Mesendoderm (in vitro differentiated cells): ENCODE results near the gene ZNF567.
A peak's percentile ranks its signal among the peaks of the same experiment; 100 is the strongest.
"Not testable (repeated sequence)": the region's sequence is repeated elsewhere in the genome, so short reads cannot be mapped to it uniquely, and the experiment has no call there.

Experiments used
- DNase-seq: peaks from one replicate; pipeline ENCODE4 v3.0.0; 2013
- H2AK5ac ChIP-seq: 2 replicates; pipeline ENCODE4 v1.6.1; 2013; ENCODE audit warnings: low read length, inconsistent platforms
- H2BK120ac ChIP-seq: 2 replicates; pipeline ENCODE4 v1.6.1; 2013; ENCODE audit warnings: low read depth, mild to moderate bottlenecking, low read length, moderate library complexity, mixed read lengths
- H2BK15ac ChIP-seq: replicated peaks from 2 replicates; pipeline ENCODE4 v1.6.1; 2013; ENCODE audit warnings: low read depth, mild to moderate bottlenecking, moderate library complexity
- H2BK5ac ChIP-seq: 2 replicates; pipeline ENCODE4 v1.6.1; 2013; ENCODE audit warnings: low read length, inconsistent platforms
- H3K18ac ChIP-seq: 2 replicates; pipeline ENCODE4 v1.6.1; 2013; ENCODE audit warnings: mild to moderate bottlenecking, low read length, mixed read lengths
- H3K23ac ChIP-seq: one replicate; pipeline ENCODE4 v1.6.1; 2013; ENCODE audit warnings: low read length
- H3K27ac ChIP-seq: 2 replicates; pipeline ENCODE4 v1.5.1; 2013; ENCODE audit warnings: low read depth, mild to moderate bottlenecking, inconsistent platforms, low read length, moderate library complexity
- H3K27me3 ChIP-seq: 2 replicates; pipeline ENCODE4 v1.6.1; 2013; ENCODE audit warnings: low read length, control low read depth, mild to moderate bottlenecking, inconsistent platforms; ENCODE audit not compliant: insufficient read depth, poor library complexity
- H3K36me3 ChIP-seq: 2 replicates; pipeline ENCODE4 v1.6.1; 2013; ENCODE audit warnings: low read length, inconsistent platforms; ENCODE audit not compliant: control insufficient read depth, insufficient read depth
- H3K4ac ChIP-seq: one replicate; pipeline ENCODE4 v1.6.1; 2013; ENCODE audit warnings: low read depth, mild to moderate bottlenecking, low read length, moderate library complexity
- H3K4me1 ChIP-seq: 2 replicates; pipeline ENCODE4 v1.6.1; 2013; ENCODE audit warnings: low read depth, low read length, inconsistent platforms; ENCODE audit not compliant: control insufficient read depth
- H3K4me2 ChIP-seq: 2 replicates; pipeline ENCODE4 v1.6.1; 2013; ENCODE audit warnings: low read length
- H3K4me3 ChIP-seq: 2 replicates; pipeline ENCODE4 v1.5.1; 2013; ENCODE audit warnings: mild to moderate bottlenecking, low read length
- H3K56ac ChIP-seq: one replicate; pipeline ENCODE4 v1.6.1; 2013; ENCODE audit warnings: low read length
- H3K79me1 ChIP-seq: 2 replicates; pipeline ENCODE4 v1.6.1; 2013; ENCODE audit warnings: low read length, inconsistent platforms
- H3K79me2 ChIP-seq: 2 replicates; pipeline ENCODE4 v1.6.1; 2013; ENCODE audit warnings: mild to moderate bottlenecking, low read length; ENCODE audit not compliant: control insufficient read depth, insufficient read depth
- H3K9ac ChIP-seq: 2 replicates; pipeline ENCODE4 v1.6.1; 2013; ENCODE audit warnings: low read length, inconsistent platforms
- H4K5ac ChIP-seq: one replicate; pipeline ENCODE4 v1.6.1; 2013; ENCODE audit warnings: low read length
- H4K8ac ChIP-seq: one replicate; pipeline ENCODE4 v1.6.1; 2013; ENCODE audit warnings: low read depth, mild to moderate bottlenecking, control low read depth, low read length, moderate library complexity
- WGBS: extraction: QIAGEN DNeasy Blood & Tissue Kit; methylation state at CpG from one replicate; pipeline ENCODE4 v1.1.7; 2013; ENCODE audit warnings: low lambda C conversion rate, missing lambda C conversion rate; ENCODE audit not compliant: insufficient coverage; ENCODE audit errors: extremely low coverage; 5-methylcytosine and 5-hydroxymethylcytosine counted together

The ZNF567 gene

DNA sequence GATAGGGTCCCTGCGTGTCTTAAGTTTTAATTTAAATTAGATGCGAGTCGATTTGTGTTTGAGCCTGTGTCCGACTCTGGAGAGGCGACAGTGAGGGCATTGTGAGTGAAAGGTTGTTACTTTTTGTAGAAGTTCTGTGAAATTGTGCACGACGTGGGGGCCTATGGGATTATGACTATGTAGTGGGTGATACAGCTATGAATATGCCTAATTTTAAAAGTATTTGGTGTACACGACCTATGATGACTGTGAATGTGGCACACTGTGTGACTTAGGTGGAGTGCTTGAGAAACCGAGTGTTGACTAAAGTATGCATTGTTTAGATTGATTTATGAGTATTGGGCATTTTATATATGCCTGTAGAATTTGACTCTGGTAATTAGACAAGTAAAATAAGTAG is 646 bp downstream of the ZNF567 start:
- no peak overlapping the region for H3K27ac ChIP-seq

DNA sequence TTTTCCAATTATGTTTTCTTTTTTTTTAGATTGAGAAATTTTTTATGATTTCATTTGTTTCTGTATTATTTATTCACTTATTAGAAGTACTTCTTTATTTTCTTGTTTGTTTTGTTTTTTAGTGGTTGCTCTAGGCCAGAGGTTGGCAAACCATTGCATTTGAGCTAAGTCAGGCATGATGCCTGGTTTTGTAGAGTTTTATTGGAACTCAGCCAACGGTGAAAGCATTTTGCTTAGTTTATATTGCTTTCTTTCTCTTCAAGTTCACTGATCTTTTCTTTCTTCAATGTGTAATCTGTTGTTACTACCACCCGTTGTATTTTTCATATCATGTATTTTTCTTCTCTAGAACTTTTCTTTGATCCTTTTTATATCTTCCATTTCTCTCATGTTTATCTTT is 19.7 kb downstream of the ZNF567 start:
- H4K5ac ChIP-seq, result no peak overlapping the region
- H2BK15ac ChIP-seq, result no peak overlapping the region
- no peak overlapping the region for H3K27ac ChIP-seq
- H3K79me1 ChIP-seq, result peaks cover 8% of the 10 kb centered on the region
- no peak overlapping the region for H2BK5ac ChIP-seq
- H2AK5ac ChIP-seq, result no peak overlapping the region
- no peak overlapping the region for H3K4me2 ChIP-seq
- no peak overlapping the region for H4K8ac ChIP-seq
- no peak overlapping the region for H2BK120ac ChIP-seq
- no peak overlapping the region for H3K4ac ChIP-seq
- no peak for DNase-seq
- no peak overlapping the region for H3K4me3 ChIP-seq
- no peak overlapping the region for H3K9ac ChIP-seq
- WGBS, result no CpG with 5 or more reads among the region's 2 CpGs
- H3K4me1 ChIP-seq, result no peaks in the 10 kb centered on the region
- no peak overlapping the region for H3K56ac ChIP-seq
- H3K79me2 ChIP-seq, result peaks cover 13% of the 10 kb centered on the region
- H3K23ac ChIP-seq, result no peak overlapping the region
- H3K27me3 ChIP-seq, result no peaks in the 10 kb centered on the region
- no peak overlapping the region for H3K18ac ChIP-seq
- H3K36me3 ChIP-seq, result no peaks in the 10 kb centered on the region

More for the DNA sequence above, 646 bp downstream of the ZNF567 start:
- peak overlapping the region; percentile 79 for H3K4me2 ChIP-seq
- no peak overlapping the region for H3K18ac ChIP-seq
- no peak overlapping the region for H4K8ac ChIP-seq
- H3K56ac ChIP-seq, result peak overlapping the region; percentile 98
- H3K23ac ChIP-seq, result no peak overlapping the region
- H3K4me3 ChIP-seq, result peak overlapping the region; percentile 98
- peaks cover 6% of the 10 kb centered on the region for H3K79me1 ChIP-seq
- no peak overlapping the region for H2BK120ac ChIP-seq
- H3K36me3 ChIP-seq, result peaks cover 1% of the 10 kb centered on the region
- WGBS, result no CpG with 5 or more reads among the region's 9 CpGs
- H3K27me3 ChIP-seq, result no peaks in the 10 kb centered on the region
- no peak for DNase-seq
- H3K9ac ChIP-seq, result peak overlapping the region; percentile 92
- peaks cover 18% of the 10 kb centered on the region for H3K79me2 ChIP-seq
- no peak overlapping the region for H2AK5ac ChIP-seq
- H2BK5ac ChIP-seq, result no peak overlapping the region
- H2BK15ac ChIP-seq, result no peak overlapping the region
- no peak overlapping the region for H4K5ac ChIP-seq
- peak overlapping the region; percentile 5 for H3K4ac ChIP-seq
- no peaks in the 10 kb centered on the region for H3K4me1 ChIP-seq

DNA sequence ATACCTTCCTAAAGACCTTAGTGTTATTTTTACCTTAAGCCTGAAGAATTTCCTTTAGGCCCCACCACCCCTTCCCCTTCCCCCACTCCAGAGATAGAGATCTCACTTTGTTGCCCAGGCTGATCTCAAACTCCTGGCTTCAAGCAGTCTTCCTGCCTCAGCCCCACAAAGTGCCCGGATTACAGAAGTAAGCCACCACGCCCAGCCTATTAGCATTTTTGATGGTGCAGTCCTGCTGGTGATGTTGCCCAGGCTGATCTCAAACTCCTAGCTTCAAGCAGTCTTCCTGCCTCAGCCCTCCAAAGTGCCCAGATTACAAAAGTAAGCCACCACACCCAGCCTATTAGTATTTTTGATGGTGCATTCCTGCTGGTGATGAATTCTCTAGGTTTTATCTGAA is 22.0 kb downstream of the ZNF567 start:
- Histone ChIP-seq H3K23ac (no peak overlapping the region), H3K4me2 (no peak overlapping the region), H3K27ac (no peak overlapping the region), H2BK120ac (no peak overlapping the region), H2BK15ac (no peak overlapping the region), H4K5ac (no peak overlapping the region), H3K79me2 (peaks cover 13% of the 10 kb centered on the region), H3K36me3 (peaks cover 9% of the 10 kb centered on the region), H3K4me3 (peak overlapping the region; percentile 16), H2BK5ac (no peak overlapping the region), H3K18ac (no peak overlapping the region), H3K56ac (no peak overlapping the region), H2AK5ac (no peak overlapping the region), H3K4me1 (no peaks in the 10 kb centered on the region), H3K79me1 (peaks cover 8% of the 10 kb centered on the region), H3K9ac (no peak overlapping the region), H3K27me3 (no peaks in the 10 kb centered on the region), H4K8ac (no peak overlapping the region), H3K4ac (no peak overlapping the region)
- DNase-seq, result peak; percentile 6
- WGBS, result no CpG with 5 or more reads among the region's 2 CpGs

- no CpG with 5 or more reads among the region's 10 CpGs for WGBS
- no peak overlapping the region for H3K23ac ChIP-seq
- H3K4me1 ChIP-seq, result no peaks in the 10 kb centered on the region
- H2BK5ac ChIP-seq, result no peak overlapping the region
- H4K8ac ChIP-seq, result no peak overlapping the region
- no peak overlapping the region for H3K4me2 ChIP-seq
- no peak overlapping the region for H2AK5ac ChIP-seq
- H3K56ac ChIP-seq, result no peak overlapping the region
- H3K27ac ChIP-seq, result no peak overlapping the region
- no peaks in the 10 kb centered on the region for H3K27me3 ChIP-seq
- H3K79me2 ChIP-seq, result no peaks in the 10 kb centered on the region
- DNase-seq, result peak; percentile 48
- no peak overlapping the region for H4K5ac ChIP-seq
- H3K4ac ChIP-seq, result no peak overlapping the region
- no peak overlapping the region for H3K18ac ChIP-seq
- H2BK120ac ChIP-seq, result no peak overlapping the region
- no peaks in the 10 kb centered on the region for H3K79me1 ChIP-seq
- H3K9ac ChIP-seq, result no peak overlapping the region
- H2BK15ac ChIP-seq, result no peak overlapping the region
- peaks cover 10% of the 10 kb centered on the region for H3K36me3 ChIP-seq
- peak overlapping the region; percentile 41 for H3K4me3 ChIP-seq
These were observed 32.5 kb downstream of the ZNF567 start for GRCh38 chr19:36719687-36720556.

- not testable (repeated sequence) for H3K79me2 ChIP-seq, H3K4me2 ChIP-seq, H4K8ac ChIP-seq, H3K4ac ChIP-seq, H2AK5ac ChIP-seq, H3K27me3 ChIP-seq, H4K5ac ChIP-seq, H3K79me1 ChIP-seq, H2BK5ac ChIP-seq, H3K4me3 ChIP-seq, H2BK15ac ChIP-seq, H2BK120ac ChIP-seq, H3K56ac ChIP-seq, H3K18ac ChIP-seq, H3K23ac ChIP-seq, H3K9ac ChIP-seq, H3K27ac ChIP-seq, H3K4me1 ChIP-seq, H3K36me3 ChIP-seq, DNase-seq
- no CpG with 5 or more reads among the region's 9 CpGs for WGBS
These were observed 48.8 kb downstream of the ZNF567 start for GRCh38 chr19:36736166-36736565.
